Measurements from ENCODE around the gene FAM200A.
A peak's percentile ranks its signal among the peaks of the same experiment; 100 is the strongest.
"Not testable (repeated sequence)": the region's sequence is repeated elsewhere in the genome, so short reads cannot be mapped to it uniquely, and the experiment has no call there.

FAM200A gene

GRCh38 chr7:99525713-99526440 is 26.0 kb downstream of the FAM200A start:
- no peak overlapping the region for H3K4me3 ChIP-seq (ENCODE audit: low read depth, low read length)
- TF ChIP-seq, protein P1, sequence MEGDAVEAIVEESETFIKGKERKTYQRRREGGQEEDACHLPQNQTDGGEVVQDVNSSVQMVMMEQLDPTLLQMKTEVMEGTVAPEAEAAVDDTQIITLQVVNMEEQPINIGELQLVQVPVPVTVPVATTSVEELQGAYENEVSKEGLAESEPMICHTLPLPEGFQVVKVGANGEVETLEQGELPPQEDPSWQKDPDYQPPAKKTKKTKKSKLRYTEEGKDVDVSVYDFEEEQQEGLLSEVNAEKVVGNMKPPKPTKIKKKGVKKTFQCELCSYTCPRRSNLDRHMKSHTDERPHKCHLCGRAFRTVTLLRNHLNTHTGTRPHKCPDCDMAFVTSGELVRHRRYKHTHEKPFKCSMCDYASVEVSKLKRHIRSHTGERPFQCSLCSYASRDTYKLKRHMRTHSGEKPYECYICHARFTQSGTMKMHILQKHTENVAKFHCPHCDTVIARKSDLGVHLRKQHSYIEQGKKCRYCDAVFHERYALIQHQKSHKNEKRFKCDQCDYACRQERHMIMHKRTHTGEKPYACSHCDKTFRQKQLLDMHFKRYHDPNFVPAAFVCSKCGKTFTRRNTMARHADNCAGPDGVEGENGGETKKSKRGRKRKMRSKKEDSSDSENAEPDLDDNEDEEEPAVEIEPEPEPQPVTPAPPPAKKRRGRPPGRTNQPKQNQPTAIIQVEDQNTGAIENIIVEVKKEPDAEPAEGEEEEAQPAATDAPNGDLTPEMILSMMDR (IDR thresholded peaks at IDR 0.05; ENCODE audit: borderline replicate concordance, insufficient read depth, low read depth, low read length) = no peak

DNA sequence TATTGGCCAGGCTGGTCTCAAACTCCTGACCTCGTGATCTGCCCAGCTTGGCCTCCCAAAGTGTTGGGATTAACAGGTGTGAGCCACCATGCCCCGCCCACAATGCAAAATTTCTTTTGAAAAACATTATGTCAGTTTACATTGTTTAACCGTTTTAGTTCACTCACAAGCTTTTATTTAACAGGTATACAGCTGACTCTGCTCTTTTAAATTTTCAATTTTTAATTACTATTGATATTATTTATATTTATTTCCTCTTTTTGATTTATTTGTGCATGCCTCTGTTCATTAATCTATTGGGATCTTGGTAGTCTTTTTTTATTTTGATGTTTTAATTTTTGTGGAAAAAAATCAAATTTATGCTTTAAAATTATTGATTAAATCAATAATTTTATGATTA is 30.5 kb downstream of the FAM200A start:
- TF ChIP-seq, protein P1 (IDR thresholded peaks at IDR 0.05; ENCODE audit: borderline replicate concordance, insufficient read depth, low read depth, low read length) = no peak
- H3K4me3 ChIP-seq (ENCODE audit: low read depth, low read length) = no peak overlapping the region

DNA sequence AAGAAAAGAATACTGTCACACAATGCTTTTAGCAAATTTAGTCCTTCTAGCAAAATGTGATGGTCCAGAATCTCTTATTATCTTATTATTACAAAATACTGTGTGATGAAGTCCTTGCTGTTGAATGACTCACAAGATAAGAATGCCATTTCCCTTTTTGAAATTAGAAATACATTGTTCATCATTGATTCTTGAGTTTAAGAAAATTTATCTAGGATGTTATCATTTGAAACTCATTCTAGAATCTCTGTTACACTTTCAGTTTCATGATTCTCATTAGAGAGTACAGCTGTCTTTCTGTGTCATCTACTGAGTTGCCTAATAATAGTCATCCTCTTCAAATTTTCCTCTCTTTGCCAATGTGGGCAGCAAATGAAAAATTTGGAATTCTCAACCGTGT is 37.9 kb downstream of the FAM200A start:
- TF ChIP-seq, protein P1 (IDR thresholded peaks at IDR 0.05; ENCODE audit: borderline replicate concordance, insufficient read depth, low read depth, low read length) = no peak
- H3K4me3 ChIP-seq (ENCODE audit: low read depth, low read length) = no peak overlapping the region

DNA sequence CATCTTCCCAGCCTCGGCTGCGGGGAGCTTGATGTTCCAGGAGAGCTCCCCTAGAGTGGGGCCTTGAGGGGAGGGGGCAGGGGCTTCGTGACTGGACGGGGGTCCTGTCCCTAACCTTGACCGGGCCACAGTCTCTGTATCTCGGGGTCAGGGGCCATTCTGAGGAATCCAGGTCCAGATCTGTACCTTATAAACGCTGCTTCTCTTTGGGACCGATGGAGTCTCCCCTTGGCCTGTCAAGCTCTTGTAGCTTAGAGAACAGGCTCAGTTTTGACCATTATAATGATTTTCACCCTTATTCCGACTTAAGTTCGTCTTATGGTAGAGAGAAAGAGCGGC is 46.6 kb downstream of the FAM200A start:
- peak overlapping the region; percentile 77 for H3K4me3 ChIP-seq (ENCODE audit: low read depth, low read length)
- TF ChIP-seq, protein P1 (IDR thresholded peaks at IDR 0.05; ENCODE audit: borderline replicate concordance, insufficient read depth, low read depth, low read length) = no peak

GRCh38 chr7:99504603-99505323 is 47.2 kb downstream of the FAM200A start, which contains the start of gene ZKSCAN5:
Gene ZKSCAN5, plus strand, starts transcription at chr7:99504662. Its CDS starts 1,383 bp downstream, at chr7:99506045.
- TF ChIP-seq, protein P1 (IDR thresholded peaks at IDR 0.05; ENCODE audit: borderline replicate concordance, insufficient read depth, low read depth, low read length) = no peak
- peak within 1 kb of the TSS; percentile 77 for H3K4me3 ChIP-seq (ENCODE audit: low read depth, low read length)

DNA sequence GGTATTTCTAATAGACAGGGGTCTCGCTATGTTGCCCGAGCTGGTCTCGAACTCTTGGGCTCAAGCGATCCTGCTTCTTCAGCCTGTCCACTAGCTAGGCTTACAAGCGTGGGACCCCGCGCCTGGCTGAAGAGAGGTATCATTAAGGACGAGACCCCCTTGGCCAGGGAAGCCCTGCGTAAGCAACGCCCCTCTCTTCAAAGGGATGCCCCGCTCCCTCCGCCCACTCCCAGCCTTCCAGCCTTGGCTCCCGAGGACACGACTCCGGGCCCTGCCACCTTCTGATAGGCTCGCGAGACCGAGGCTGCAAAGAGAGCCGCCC is 47.7 kb downstream of the FAM200A start:
- peak overlapping the region; percentile 77 for H3K4me3 ChIP-seq (ENCODE audit: low read depth, low read length)
- TF ChIP-seq, protein P1 (IDR thresholded peaks at IDR 0.05; ENCODE audit: borderline replicate concordance, insufficient read depth, low read depth, low read length) = no peak

- H3K4me3 ChIP-seq (ENCODE audit: low read depth, low read length) = not testable (repeated sequence)
Measured at GRCh38 chr7:99501236-99501635, 50.7 kb downstream of the FAM200A start.
